ENCODE data around the gene FAM222A. TPM values are rescaled to one million over a fixed set of nuclear protein-coding genes. Genes with fewer than 3 reads are reported as not detected.

FAM222A gene
- total RNA-seq, 1 experiment from 2014 or later = 3.7 TPM

DNA sequence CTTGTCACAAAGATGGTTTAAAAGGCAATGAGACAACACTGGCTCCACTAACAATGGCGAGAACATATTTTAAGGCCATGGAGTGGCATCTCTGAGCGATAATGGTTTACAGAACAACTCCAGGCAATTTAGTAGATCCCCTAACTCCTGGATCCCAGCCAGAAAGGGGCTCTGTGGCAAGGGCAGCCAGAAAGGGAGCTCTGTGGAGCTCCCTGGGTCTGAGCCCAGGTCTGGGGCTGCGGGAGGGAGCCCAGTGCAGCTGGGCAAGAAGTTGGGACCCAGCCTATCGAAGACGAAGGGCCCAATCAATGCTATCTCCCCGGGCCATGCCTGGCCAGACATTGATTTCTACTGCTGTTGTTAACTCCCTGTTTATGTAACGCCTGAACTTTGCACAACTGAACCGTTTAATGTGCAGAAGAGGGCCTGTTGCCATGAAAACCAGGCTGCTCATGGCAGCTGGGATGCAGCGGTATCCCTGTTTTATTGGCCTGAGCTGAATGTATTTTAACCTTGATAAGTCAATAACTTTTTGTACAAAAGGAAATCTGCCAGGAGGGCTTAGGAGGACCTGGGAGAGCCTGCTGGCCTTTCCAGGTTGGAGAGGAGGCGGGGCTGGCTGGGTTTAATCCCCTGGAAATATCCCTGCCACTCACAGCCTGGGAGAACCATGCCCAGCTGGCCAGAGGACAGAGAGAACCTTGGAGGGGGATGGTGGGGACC, 6.7 kb upstream of the FAM222A start:
- no peak overlapping the region for H2AFZ ChIP-seq (ENCODE audit: low read depth, low read length, poor library complexity, severe bottlenecking)
- H3K4me3 ChIP-seq (replicated peaks in 1 of 2; ENCODE audit: low read depth in 1 of 2, low read length in 2 of 2) = no peak overlapping the region
- TF ChIP-seq CEBPB (IDR thresholded peaks at IDR 0.05; ENCODE audit: low read depth) = no peak
- TF ChIP-seq, protein P1, sequence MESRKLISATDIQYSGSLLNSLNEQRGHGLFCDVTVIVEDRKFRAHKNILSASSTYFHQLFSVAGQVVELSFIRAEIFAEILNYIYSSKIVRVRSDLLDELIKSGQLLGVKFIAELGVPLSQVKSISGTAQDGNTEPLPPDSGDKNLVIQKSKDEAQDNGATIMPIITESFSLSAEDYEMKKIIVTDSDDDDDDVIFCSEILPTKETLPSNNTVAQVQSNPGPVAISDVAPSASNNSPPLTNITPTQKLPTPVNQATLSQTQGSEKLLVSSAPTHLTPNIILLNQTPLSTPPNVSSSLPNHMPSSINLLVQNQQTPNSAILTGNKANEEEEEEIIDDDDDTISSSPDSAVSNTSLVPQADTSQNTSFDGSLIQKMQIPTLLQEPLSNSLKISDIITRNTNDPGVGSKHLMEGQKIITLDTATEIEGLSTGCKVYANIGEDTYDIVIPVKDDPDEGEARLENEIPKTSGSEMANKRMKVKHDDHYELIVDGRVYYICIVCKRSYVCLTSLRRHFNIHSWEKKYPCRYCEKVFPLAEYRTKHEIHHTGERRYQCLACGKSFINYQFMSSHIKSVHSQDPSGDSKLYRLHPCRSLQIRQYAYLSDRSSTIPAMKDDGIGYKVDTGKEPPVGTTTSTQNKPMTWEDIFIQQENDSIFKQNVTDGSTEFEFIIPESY (IDR thresholded peaks at IDR 0.05; ENCODE audit: extremely low read depth, insufficient replicate concordance, low read length) = no peak
- no peak for TF ChIP-seq POLR2A (IDR thresholded peaks at IDR 0.05; ENCODE audit: borderline replicate concordance, extremely low read depth, insufficient read depth, insufficient read length)
- TF ChIP-seq, protein P2, sequence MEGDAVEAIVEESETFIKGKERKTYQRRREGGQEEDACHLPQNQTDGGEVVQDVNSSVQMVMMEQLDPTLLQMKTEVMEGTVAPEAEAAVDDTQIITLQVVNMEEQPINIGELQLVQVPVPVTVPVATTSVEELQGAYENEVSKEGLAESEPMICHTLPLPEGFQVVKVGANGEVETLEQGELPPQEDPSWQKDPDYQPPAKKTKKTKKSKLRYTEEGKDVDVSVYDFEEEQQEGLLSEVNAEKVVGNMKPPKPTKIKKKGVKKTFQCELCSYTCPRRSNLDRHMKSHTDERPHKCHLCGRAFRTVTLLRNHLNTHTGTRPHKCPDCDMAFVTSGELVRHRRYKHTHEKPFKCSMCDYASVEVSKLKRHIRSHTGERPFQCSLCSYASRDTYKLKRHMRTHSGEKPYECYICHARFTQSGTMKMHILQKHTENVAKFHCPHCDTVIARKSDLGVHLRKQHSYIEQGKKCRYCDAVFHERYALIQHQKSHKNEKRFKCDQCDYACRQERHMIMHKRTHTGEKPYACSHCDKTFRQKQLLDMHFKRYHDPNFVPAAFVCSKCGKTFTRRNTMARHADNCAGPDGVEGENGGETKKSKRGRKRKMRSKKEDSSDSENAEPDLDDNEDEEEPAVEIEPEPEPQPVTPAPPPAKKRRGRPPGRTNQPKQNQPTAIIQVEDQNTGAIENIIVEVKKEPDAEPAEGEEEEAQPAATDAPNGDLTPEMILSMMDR (IDR thresholded peaks at IDR 0.05 in 2 of 3, conservative IDR thresholded peaks at IDR 0.05 in 1 of 3; ENCODE audit: borderline replicate concordance in 1 of 3, insufficient read depth in 1 of 3, low read depth in 2 of 3, low read length in 2 of 3) = no peak
- TF ChIP-seq ELF1 (IDR thresholded peaks at IDR 0.05; ENCODE audit: borderline replicate concordance, low read depth) = no peak
- no peak for TF ChIP-seq YY1 (IDR thresholded peaks at IDR 0.05; ENCODE audit: extremely low read depth, insufficient replicate concordance, low read depth, low read length)
- TF ChIP-seq SP1 (IDR thresholded peaks at IDR 0.05; ENCODE audit: low read depth) = no peak
- no peak for TF ChIP-seq ZNF274 (IDR thresholded peaks at IDR 0.05; ENCODE audit: low read depth, low read length)
- no peak for TF ChIP-seq JUND (IDR thresholded peaks at IDR 0.05)
- TF ChIP-seq, protein P3, sequence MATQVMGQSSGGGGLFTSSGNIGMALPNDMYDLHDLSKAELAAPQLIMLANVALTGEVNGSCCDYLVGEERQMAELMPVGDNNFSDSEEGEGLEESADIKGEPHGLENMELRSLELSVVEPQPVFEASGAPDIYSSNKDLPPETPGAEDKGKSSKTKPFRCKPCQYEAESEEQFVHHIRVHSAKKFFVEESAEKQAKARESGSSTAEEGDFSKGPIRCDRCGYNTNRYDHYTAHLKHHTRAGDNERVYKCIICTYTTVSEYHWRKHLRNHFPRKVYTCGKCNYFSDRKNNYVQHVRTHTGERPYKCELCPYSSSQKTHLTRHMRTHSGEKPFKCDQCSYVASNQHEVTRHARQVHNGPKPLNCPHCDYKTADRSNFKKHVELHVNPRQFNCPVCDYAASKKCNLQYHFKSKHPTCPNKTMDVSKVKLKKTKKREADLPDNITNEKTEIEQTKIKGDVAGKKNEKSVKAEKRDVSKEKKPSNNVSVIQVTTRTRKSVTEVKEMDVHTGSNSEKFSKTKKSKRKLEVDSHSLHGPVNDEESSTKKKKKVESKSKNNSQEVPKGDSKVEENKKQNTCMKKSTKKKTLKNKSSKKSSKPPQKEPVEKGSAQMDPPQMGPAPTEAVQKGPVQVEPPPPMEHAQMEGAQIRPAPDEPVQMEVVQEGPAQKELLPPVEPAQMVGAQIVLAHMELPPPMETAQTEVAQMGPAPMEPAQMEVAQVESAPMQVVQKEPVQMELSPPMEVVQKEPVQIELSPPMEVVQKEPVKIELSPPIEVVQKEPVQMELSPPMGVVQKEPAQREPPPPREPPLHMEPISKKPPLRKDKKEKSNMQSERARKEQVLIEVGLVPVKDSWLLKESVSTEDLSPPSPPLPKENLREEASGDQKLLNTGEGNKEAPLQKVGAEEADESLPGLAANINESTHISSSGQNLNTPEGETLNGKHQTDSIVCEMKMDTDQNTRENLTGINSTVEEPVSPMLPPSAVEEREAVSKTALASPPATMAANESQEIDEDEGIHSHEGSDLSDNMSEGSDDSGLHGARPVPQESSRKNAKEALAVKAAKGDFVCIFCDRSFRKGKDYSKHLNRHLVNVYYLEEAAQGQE (IDR thresholded peaks at IDR 0.05; ENCODE audit: low read depth) = no peak
- no peak for TF ChIP-seq CBX3 (IDR thresholded peaks at IDR 0.05; ENCODE audit: low read depth)
- no peak for TF ChIP-seq TCF7L2 (IDR thresholded peaks at IDR 0.05; ENCODE audit: borderline replicate concordance, extremely low read depth, insufficient read depth, insufficient read length)
- TF ChIP-seq, protein P4, sequence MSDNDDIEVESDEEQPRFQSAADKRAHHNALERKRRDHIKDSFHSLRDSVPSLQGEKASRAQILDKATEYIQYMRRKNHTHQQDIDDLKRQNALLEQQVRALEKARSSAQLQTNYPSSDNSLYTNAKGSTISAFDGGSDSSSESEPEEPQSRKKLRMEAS (IDR thresholded peaks at IDR 0.05) = no peak
- no peak for TF ChIP-seq EGR1 (IDR thresholded peaks at IDR 0.05; ENCODE audit: low read depth)
- no peaks in the 10 kb centered on the region for H4K20me1 ChIP-seq (ENCODE audit: insufficient read depth)
- CTCF ChIA-PET = no interaction called here
- POLR2A ChIA-PET = no interaction called here
- H3K9me3 ChIP-seq (ENCODE audit: control insufficient read depth in 1 of 2, insufficient read depth in 1 of 2, low read depth in 1 of 2, low read length in 2 of 2) = no peaks in the 10 kb centered on the region
- no peak overlapping the region for H3K9ac ChIP-seq (ENCODE audit: low read length)
- H3K9me2 ChIP-seq (ENCODE audit: insufficient read depth) = no peaks in the 10 kb centered on the region
- intact Hi-C loops (cut with micrococcal nuclease) = no loop called here
- no peak for ATAC-seq
- RAD21 ChIA-PET (ENCODE audit: low non-redundant PET in 1 of 2, low total read pairs in 2 of 2, uncharacterized antibody in 2 of 2, unreplicated experiment in 2 of 2) = no interaction called here
- no TSS peak for BruUV-seq (replicated peaks)
- peaks cover 0 to 11% of the 10 kb centered on the region in 2 experiments; a peak in 2 of 4 replicates for H3K4me1 ChIP-seq (ENCODE audit: control insufficient read depth in 1 of 2, insufficient read depth in 2 of 2, low read length in 2 of 2)
- no peaks in the 10 kb centered on the region for H3K36me3 ChIP-seq (ENCODE audit: control insufficient read depth in 1 of 2, insufficient read depth in 2 of 2, low read length in 2 of 2)
- H3K79me2 ChIP-seq (ENCODE audit: insufficient read depth, low read length) = no peaks in the 10 kb centered on the region
- no peak overlapping the region for H3K4me2 ChIP-seq (ENCODE audit: low read length)
- no peaks in the 10 kb centered on the region for H3K27me3 ChIP-seq (ENCODE audit: insufficient read depth, low read length)
- DNase-seq (ENCODE audit: low read depth, low spot score) = no peak
- H3K27ac ChIP-seq (ENCODE audit: low read depth, low read length) = no peak overlapping the region
